AG04450 (cell line): ENCODE results near the gene STPG3. TPM values are rescaled to one million over a fixed set of nuclear protein-coding genes. Genes with fewer than 3 reads are reported as not detected.

Experiments
- CTCF ChIA-PET: fragments of 300-600, 350-600 bp; formaldehyde crosslinking; extraction: SDS; loops from one replicate; lab custom pipeline; 2022; ENCODE audit warnings: antibody characterized with exemption, inconsistent platforms; lab: Charles Lee
- POLR2A ChIA-PET: fragments of 350-600 bp; formaldehyde crosslinking; extraction: SDS; loops from one replicate; lab custom pipeline; 2021; ENCODE audit warnings: antibody characterized with exemption, inconsistent platforms; lab: Yijun Ruan, JAX
- DNase-seq: peaks from one replicate; pipeline ENCODE4 v3.0.0-alpha.2; 2011; ENCODE audit warnings: low read depth, low spot score
- H3K27ac ChIP-seq: one replicate; pipeline ENCODE4 v1.5.1; 2012; ENCODE audit warnings: low read depth, low read length, control low read depth
- H3K27me3 ChIP-seq: one replicate; pipeline ENCODE4 v1.6.0; 2012; ENCODE audit warnings: low read length; ENCODE audit not compliant: control insufficient read depth, insufficient read depth
- H3K4me3 ChIP-seq: 2 replicates; pipeline ENCODE4 v1.5.1; 2011; ENCODE audit warnings: mild to moderate bottlenecking, low read depth, low read length, control low read depth
- H3K9me3 ChIP-seq: 2 replicates; pipeline ENCODE4 v1.5.1; 2012; ENCODE audit warnings: low read length; ENCODE audit not compliant: control insufficient read depth, insufficient read depth
- polyA plus RNA-seq: library from polyadenylated mRNA; depleted of rRNA; stranded (reverse); fragments of >200 nt; gene quantifications from 2 replicates; pipeline ENCODE4 v1.2.3, GENCODE V29; 2011
- TF ChIP-seq, protein P1 (sequence below): IDR thresholded peaks from 2 replicates; pipeline ENCODE4 v1.5.1; 2011; ENCODE audit warnings: low read depth, low read length, control low read depth, inconsistent platforms

The STPG3 gene
- polyA plus RNA-seq, 1 experiment: not detected

DNA sequence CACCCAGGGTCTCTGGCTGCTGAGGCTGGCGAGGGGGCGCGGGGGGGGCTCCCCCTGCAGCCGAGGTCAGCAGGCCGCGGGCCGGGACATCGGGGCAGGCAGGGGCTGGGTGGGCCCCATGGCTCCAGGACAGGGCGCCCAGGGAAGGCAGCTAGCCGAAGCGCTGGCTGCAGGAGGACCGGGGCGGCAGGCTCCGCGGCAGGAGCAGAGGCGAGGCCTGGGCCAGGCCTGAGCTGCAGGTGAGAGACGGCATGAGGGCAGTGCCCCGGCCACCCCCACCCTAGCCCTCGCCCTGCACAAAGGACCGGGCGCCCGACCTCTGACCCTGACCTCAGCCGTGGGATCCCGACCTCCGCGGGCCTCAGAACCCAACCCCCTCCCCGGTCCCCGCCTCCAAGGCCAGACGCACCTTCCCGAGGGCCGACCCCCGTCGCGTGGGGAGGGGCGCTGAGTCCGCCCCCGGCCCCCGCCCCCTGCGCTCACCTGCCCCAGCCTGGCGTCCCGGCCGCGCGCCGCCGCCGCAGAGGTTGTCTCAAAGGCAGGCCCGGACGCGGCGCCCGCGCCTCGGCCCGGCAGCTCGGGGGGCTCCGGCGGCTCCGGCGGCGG lies 29.5 kb upstream of the STPG3 start:
- POLR2A ChIA-PET: interaction anchor here (0.7 to 1.4 kb wide), 3 partner anchors 13 to 33 kb away, joined by 3 to 6 read pairs (median 3); partner anchors contain the start of gene TUBB4B

DNA sequence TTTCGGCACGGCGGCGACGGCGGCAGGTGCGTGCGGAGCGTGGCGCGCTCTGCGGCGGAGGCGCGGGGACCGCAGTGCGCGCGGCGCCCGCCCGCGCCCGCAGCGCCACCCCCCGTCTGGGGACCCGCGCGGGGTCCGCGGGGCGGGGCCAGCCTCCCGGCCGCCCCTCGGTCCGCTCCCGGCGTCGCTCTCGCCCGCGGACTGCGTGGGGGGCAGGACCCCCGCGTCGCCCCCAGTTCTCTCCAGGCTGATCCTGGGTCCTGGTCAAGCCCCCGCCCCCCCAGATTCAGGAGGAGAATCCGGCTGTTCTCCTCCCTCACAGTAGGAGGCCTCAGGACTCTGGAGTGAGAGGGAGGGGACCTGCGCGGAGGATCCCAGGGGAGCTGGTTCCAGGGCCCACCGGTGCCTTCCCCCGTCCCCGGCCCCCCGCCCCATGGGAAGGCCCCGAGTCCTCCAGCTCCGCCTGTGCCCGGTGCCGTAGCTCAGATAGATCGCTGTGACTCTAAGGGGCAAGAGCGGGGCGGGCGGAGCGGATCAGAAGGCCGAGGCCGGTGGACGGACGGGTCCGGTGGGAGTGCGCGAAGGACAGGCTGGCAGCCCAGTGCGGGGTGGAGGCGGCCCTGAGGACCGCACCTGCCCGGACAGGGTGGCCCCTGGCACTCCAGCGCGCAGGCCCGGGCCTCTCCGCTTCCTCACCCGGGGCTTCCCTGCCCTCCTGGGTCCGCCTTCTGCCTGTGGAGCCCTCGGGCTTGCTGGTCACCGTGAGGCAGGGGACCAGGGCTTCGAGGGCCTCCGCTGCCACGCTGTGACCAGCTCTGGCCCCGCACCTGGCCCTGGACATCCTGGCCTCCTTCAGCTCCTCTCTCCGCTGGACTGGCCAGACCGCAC lies 28.7 kb upstream of the STPG3 start, which contains the start of gene RNF208:
TSS of gene RNF208 (minus strand) at position 51 of the 888 bp plus-strand sequence. CDS start 1,028 bp downstream, outside the sequence.
- no peak for DNase-seq
- H3K4me3 ChIP-seq: peak within 1 kb of the TSS; percentile 48
- no peaks in the 10 kb centered on the region; the same call in 1 of the 2 replicates for H3K9me3 ChIP-seq
- CTCF ChIA-PET: interaction anchor here (0.6 to 3.7 kb wide), 3 partner anchors 14 to 193 kb away, joined by 3 to 29 read pairs (median 6); no protein-coding TSS in a partner anchor
- POLR2A ChIA-PET: interaction anchor here (0.7 to 2.4 kb wide), 9 partner anchors 14 to 99 kb away, joined by 3 to 28 read pairs (median 7); partner anchors contain the start of genes ANAPC2, NDOR1, SSNA1 and TMEM203
- TF ChIP-seq, protein P1, sequence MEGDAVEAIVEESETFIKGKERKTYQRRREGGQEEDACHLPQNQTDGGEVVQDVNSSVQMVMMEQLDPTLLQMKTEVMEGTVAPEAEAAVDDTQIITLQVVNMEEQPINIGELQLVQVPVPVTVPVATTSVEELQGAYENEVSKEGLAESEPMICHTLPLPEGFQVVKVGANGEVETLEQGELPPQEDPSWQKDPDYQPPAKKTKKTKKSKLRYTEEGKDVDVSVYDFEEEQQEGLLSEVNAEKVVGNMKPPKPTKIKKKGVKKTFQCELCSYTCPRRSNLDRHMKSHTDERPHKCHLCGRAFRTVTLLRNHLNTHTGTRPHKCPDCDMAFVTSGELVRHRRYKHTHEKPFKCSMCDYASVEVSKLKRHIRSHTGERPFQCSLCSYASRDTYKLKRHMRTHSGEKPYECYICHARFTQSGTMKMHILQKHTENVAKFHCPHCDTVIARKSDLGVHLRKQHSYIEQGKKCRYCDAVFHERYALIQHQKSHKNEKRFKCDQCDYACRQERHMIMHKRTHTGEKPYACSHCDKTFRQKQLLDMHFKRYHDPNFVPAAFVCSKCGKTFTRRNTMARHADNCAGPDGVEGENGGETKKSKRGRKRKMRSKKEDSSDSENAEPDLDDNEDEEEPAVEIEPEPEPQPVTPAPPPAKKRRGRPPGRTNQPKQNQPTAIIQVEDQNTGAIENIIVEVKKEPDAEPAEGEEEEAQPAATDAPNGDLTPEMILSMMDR: no peak
- peak within 1 kb of the TSS; percentile 52 for H3K27ac ChIP-seq
- H3K27me3 ChIP-seq: no peaks in the 10 kb centered on the region

More for the DNA sequence above, 29.5 kb upstream of the STPG3 start:
- no peak for DNase-seq
- Histone ChIP-seq H3K27ac (no peak overlapping the region), H3K4me3 (peak overlapping the region; percentile 39), H3K9me3 (no peaks in the 10 kb centered on the region; the same call in 1 of the 2 replicates), H3K27me3 (no peaks in the 10 kb centered on the region)
- CTCF ChIA-PET: no interaction called here
- TF ChIP-seq, protein P1: no peak

DNA sequence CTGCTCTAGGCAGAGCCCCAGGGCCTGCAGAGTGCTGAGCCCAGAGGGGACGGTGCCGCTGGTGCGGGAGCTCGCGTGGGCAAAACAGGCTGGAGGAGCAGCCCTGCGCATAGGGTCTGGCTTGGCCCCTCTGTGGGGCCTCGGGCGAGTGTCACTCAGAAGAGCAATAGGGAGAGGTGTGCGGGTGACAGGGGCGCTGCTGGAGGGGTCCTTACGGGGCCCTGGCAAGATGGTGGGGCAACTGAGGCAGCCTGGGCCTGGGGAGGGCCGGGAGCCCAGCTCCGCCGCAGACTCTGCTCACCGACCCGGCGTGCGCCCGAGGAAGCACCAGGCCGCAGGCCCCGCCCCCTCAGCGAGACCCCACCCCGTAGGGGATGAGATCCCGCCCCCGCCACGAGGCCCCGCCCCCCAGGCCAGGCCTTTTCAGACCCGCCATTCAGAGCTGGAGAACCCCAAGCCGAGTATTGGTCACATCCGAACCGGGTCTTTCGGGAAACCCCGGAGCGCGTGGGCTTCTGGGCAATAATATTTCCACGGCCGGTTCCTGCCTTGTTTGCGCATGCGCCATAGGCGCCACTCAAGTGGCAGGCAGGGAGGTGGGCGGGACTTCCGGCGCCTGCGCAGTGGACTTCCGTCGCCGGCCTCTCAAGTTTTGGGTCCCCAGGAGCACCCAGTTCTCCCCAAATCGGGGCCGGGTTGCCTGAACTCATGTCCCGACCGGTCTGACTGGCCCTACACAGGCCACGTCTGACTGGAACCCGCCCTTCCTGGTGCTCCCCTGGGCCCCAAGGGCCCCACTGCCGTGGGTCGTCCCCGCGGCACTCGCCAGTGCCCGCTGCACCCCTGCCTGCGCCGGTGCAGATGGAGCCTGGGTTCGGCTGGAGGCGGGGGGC lies 27.8 kb upstream of the STPG3 start:
- POLR2A ChIA-PET: interaction anchor here (0.7 to 2.4 kb wide), 10 partner anchors 13 to 100 kb away, joined by 3 to 28 read pairs (median 7); partner anchors contain the start of genes ANAPC2, NDOR1, SSNA1 and TMEM203
- H3K27ac ChIP-seq: peak overlapping the region; percentile 65
- TF ChIP-seq, protein P1: no peak

DNA sequence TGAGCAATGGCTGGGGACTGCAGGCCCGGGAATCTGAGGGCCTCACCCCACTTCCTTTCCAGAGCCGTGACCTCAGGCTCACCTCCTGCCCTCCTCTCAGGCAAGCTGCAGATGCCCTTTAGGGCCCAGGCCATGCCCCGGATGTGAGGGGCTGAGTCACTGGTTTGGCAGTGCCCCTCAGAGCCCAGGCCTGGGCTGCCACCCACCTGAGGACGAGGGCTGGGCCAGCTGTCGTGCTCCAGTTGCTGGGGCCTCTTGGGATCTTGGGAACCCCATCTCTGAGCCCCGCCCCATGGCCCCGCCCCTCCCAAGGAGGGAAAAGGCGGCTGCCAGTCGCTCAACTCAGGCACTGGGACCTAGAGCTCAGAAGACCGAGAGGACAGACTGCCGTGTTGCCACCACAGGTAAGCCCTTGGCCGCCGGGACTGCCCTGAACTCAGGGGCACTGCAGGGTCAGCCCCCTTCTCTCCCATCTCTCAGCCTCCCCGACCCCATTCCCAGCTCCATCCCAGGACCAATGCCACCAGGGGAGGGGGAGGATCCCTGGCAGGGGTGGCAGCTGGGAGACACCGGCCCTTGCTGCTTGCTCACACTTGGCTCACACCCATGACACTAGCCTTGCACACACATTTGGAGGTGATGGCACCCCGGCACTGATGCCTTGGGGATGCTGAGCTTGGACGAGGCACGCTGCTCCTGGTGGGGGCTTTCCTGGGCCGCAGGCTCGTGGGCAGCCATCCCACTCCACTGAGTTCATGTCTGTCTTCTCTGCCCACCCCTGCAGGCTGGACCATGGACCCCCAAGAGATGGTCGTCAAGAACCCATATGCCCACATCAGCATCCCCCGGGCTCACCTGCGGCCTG lies 26.0 kb upstream of the STPG3 start, which contains the start of gene CYSRT1:
TSS of gene CYSRT1 (plus strand) at position 345 of the 865 bp plus-strand sequence. CDS start at position 793, 448 bp downstream.
- no peak for DNase-seq
- peak within 1 kb of the TSS; percentile 80 for H3K4me3 ChIP-seq
- ChIA-PET CTCF (interaction anchor here (3.7 kb wide), 1 partner anchor 12 kb away, joined by 29 read pairs; no protein-coding TSS in a partner anchor), POLR2A (interaction anchor here (1.3 kb wide), 1 partner anchor 16 kb away, joined by 6 read pairs; the partner anchor contains the start of gene TUBB4B)
- TF ChIP-seq, protein P1: no peak
- no peaks in the 10 kb centered on the region; the same call in 1 of the 2 replicates for H3K9me3 ChIP-seq
- H3K27ac ChIP-seq: no peak within 1 kb of the TSS
- no peaks in the 10 kb centered on the region for H3K27me3 ChIP-seq

More for the DNA sequence above, 27.8 kb upstream of the STPG3 start:
- CTCF ChIA-PET: interaction anchor here (0.6 to 3.7 kb wide), 7 partner anchors 13 to 277 kb away, joined by 3 to 29 read pairs (median 6); partner anchors contain the start of gene SSNA1
- Histone ChIP-seq H3K9me3 (no peaks in the 10 kb centered on the region; the same call in 1 of the 2 replicates), H3K4me3 (peak overlapping the region; percentile 80), H3K27me3 (no peaks in the 10 kb centered on the region)
- DNase-seq: peak; percentile 96
